ENCODE data around the gene SPACA7. TPM values are rescaled to one million over a fixed set of nuclear protein-coding genes. Genes with fewer than 3 reads are reported as not detected.

The SPACA7 gene
- total RNA-seq, 1 donor = not detected

DNA sequence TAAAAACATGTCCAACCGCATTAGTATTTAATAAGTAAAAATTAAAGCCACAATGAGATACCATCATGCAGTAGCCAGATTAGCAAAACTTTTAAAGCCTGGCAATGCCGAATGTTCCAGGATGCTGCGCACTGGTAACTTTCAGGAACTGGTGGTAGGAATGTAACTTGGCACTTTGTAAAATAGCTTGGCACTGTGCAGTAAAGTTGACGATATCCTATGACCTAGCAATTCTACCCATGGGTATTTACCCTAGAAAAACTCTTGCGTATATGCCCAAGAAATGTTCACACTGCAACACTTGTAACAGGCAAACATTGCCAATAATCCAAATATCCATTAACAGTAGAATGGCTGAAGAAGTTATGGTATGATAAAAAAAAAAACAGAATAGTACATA, 97.7 kb downstream of the SPACA7 start:
- H3K9me3 ChIP-seq (ENCODE audit: low read depth, low read length) = no peaks in the 10 kb centered on the region
- H3K4me1 ChIP-seq (ENCODE audit: insufficient read depth, low read length) = no peaks in the 10 kb centered on the region
- no peak overlapping the region for H3K4me3 ChIP-seq (ENCODE audit: low read length)
- H3K27me3 ChIP-seq (ENCODE audit: insufficient read depth, low read length) = no peaks in the 10 kb centered on the region

- H3K4me3 ChIP-seq (ENCODE audit: low read length) = no peak overlapping the region
- no peaks in the 10 kb centered on the region for H3K9me3 ChIP-seq (ENCODE audit: low read depth, low read length)
- H3K4me1 ChIP-seq (ENCODE audit: insufficient read depth, low read length) = no peaks in the 10 kb centered on the region
- H3K27me3 ChIP-seq (ENCODE audit: insufficient read depth, low read length) = no peaks in the 10 kb centered on the region
These were observed 98.7 kb downstream of the SPACA7 start for GRCh38 chr13:112474869-112475268.

GRCh38 chr13:112475889-112476288, 99.7 kb downstream of the SPACA7 start:
- H3K9me3 ChIP-seq (ENCODE audit: low read depth, low read length) = no peaks in the 10 kb centered on the region

GRCh38 chr13:112477070-112477619, 101.0 kb downstream of the SPACA7 start:
- H3K4me3 ChIP-seq (ENCODE audit: low read length) = no peak overlapping the region
- H3K4me1 ChIP-seq (ENCODE audit: insufficient read depth, low read length) = no peaks in the 10 kb centered on the region
- H3K27me3 ChIP-seq (ENCODE audit: insufficient read depth, low read length) = no peaks in the 10 kb centered on the region
- no peaks in the 10 kb centered on the region for H3K9me3 ChIP-seq (ENCODE audit: low read depth, low read length)

More at GRCh38 chr13:112475889-112476288, 99.7 kb downstream of the SPACA7 start:
- no peak overlapping the region for H3K4me3 ChIP-seq (ENCODE audit: low read length)
- H3K4me1 ChIP-seq (ENCODE audit: insufficient read depth, low read length) = no peaks in the 10 kb centered on the region
- H3K27me3 ChIP-seq (ENCODE audit: insufficient read depth, low read length) = no peaks in the 10 kb centered on the region

GRCh38 chr13:112479389-112479788, 103.2 kb downstream of the SPACA7 start:
- Histone ChIP-seq H3K9me3 (ENCODE audit: low read depth, low read length) (no peaks in the 10 kb centered on the region), H3K4me3 (ENCODE audit: low read length) (no peak overlapping the region), H3K4me1 (ENCODE audit: insufficient read depth, low read length) (no peaks in the 10 kb centered on the region), H3K27me3 (ENCODE audit: insufficient read depth, low read length) (no peaks in the 10 kb centered on the region)

DNA sequence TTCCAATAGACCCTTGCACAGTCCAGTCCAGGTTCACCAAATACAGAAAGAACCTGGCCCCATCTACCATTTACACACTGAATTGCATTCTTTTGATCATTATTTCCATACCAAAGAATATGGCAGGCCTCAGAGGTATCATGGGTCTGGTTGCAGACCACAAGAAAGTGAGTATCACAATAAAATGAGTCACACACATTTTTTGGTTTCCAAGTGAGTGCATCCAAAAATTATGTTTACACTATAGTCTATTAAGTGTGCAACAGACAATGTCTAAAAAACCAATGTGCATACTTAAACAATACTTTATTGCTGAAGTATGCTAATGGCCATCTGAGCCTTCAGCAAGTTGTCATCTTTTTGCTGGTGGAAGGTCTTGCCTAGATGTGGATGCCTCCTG, 105.3 kb downstream of the SPACA7 start:
- H3K4me1 ChIP-seq (ENCODE audit: insufficient read depth, low read length) = no peaks in the 10 kb centered on the region

GRCh38 chr13:112483299-112483698, 107.1 kb downstream of the SPACA7 start:
- H3K9me3 ChIP-seq (ENCODE audit: low read depth, low read length) = no peaks in the 10 kb centered on the region
- no peak overlapping the region for H3K4me3 ChIP-seq (ENCODE audit: low read length)
- no peaks in the 10 kb centered on the region for H3K4me1 ChIP-seq (ENCODE audit: insufficient read depth, low read length)
- H3K27me3 ChIP-seq (ENCODE audit: insufficient read depth, low read length) = no peaks in the 10 kb centered on the region

More for the DNA sequence above, 105.3 kb downstream of the SPACA7 start:
- H3K4me3 ChIP-seq (ENCODE audit: low read length) = no peak overlapping the region
- H3K9me3 ChIP-seq (ENCODE audit: low read depth, low read length) = no peaks in the 10 kb centered on the region
- no peaks in the 10 kb centered on the region for H3K27me3 ChIP-seq (ENCODE audit: insufficient read depth, low read length)

Other genes starting within 250 kb of the SPACA7 start
- gene TUBGCP3, start 211.8 kb downstream of the SPACA7 start, total RNA-seq = 33.0 TPM